HG02798 (cell line): ENCODE measurements around the gene CIITA.
"Not testable (repeated sequence)": the region's sequence is repeated elsewhere in the genome, so short reads cannot be mapped to it uniquely, and the experiment has no call there.

Source experiments
- ATAC-seq: cut with Tn5 transposase; IDR thresholded peaks from one replicate; pipeline ENCODE4 v1.9.1; 2021; ENCODE audit warnings: mild to moderate bottlenecking; ENCODE audit not compliant: unreplicated experiment, poor library complexity

Gene CIITA

GRCh38 chr16:10945065-10945787, 68.2 kb downstream of the CIITA start:
- no peak for ATAC-seq

DNA sequence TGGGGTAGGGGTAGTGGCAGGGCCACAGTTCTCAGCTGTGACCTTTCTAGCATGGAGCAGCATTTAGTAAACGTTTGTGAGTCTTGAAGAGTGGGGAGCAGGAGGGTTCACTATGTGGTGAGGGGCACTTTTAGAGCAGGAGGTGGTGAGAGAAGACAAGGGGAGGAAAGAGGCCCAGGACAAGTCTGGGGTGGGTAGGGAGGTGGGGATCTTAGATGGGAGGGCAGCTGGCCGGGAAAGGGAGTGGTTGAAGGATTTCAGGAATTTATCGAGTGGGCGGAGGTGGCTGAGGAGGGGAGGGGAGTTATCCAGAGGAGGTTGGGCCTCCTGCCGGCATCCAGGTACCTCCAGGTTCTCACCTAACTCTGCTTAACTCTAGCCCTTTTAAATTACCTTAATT, 69.3 kb downstream of the CIITA start:
- ATAC-seq: no peak

- ATAC-seq: no peak
Measured at GRCh38 chr16:10947211-10947787, 70.3 kb downstream of the CIITA start.

- ATAC-seq: peak; percentile 62
Measured at GRCh38 chr16:10949424-10949970, 72.5 kb downstream of the CIITA start.

DNA sequence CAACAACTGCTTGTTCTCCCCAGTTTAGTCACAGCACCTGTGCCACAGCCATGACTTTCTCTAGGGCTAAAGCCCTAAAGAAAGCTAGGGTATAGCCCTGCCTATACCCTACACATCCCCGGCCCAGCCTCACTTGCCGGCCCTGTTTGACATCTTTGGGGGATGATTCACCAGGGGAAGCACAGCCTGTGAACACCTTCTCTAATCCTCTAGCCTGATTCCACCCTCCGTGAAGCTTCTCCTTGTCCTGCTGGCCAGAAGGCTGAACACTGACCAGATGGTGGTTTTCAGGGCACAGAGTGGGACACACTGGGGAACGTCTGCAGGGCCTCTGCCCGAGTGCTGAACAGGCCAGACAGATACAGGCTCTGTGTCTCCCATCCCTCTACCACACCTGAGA, 73.4 kb downstream of the CIITA start:
- ATAC-seq: no peak

DNA sequence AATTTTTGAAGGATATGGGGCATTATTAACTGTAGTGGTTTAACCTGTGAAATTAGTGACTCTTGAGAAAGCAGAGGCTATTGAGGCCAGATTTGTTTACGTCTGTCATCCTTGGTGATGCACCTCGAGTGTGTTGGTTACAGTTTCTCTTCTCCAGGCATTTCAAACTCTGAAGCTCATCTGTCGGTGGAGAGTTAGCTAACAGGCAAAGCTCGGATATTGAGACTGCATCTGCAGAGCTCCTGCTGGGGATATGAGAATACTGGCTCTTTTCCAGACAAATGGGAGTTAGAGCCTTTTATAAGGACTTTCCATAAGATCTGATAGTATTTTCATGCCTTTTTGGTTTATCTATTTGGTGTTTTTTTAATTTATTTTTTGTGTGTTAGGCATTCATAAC, 74.0 kb downstream of the CIITA start:
- ATAC-seq: no peak

GRCh38 chr16:10954903-10955302, 77.9 kb downstream of the CIITA start:
- no peak for ATAC-seq

- no peak for ATAC-seq
Measured at GRCh38 chr16:10957771-10958482, 80.9 kb downstream of the CIITA start.

DNA sequence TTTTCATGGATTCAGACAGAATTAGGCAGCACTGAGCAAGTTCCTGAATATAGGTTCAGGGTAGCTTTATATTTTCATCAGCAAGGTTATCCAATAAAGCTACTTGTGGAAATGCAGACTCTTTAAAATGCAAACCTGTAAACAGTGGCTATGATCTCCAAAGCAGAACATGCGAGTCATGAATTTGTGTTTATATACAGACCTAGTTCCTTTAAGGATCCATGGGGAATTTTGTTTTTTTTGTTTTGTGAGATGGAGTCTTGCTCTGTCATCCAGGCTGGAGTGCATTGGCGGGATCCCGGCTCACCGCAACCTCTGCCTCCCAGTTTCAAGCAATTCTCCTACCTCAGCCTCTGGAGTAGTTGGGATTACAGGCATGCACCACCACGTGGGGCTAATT, 82.2 kb downstream of the CIITA start:
- ATAC-seq: no peak

- no peak for ATAC-seq
Measured at GRCh38 chr16:10961231-10961630, 84.2 kb downstream of the CIITA start.

GRCh38 chr16:10964039-10964890, 87.3 kb downstream of the CIITA start:
- ATAC-seq: peak; percentile 54

- ATAC-seq: peak; percentile 45
Measured at GRCh38 chr16:10964891-10965326, 87.9 kb downstream of the CIITA start.

DNA sequence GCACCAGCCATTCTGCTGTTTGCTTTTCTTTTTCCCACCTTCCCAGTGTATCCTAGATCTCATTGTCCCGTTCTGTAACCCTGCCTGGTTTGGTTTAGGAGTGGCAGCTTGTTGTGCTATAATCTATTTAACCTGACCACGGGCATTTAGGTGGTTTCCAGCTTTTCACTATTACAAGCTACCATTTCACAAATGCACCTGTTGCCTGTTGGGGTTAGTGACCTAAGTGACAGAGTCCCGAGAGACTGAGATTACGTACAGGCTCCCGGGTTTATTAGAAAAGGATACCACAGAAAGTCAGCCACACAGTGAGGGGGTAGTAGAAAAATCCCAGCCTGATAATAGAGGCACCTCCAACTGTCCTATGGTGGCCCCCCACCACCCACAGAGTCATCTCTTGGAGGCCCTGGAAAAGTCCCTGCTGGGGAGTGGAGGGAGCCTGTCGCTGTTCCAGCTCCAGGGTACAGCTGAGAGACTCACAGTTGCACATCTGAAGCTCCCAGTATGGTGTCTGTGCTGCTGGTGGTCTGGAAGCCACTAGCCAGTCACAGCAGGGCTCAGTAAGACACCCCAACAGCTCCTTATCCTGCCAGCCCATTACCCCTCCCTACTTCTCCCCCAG, 88.5 kb downstream of the CIITA start:
- ATAC-seq: peak; percentile 66

DNA sequence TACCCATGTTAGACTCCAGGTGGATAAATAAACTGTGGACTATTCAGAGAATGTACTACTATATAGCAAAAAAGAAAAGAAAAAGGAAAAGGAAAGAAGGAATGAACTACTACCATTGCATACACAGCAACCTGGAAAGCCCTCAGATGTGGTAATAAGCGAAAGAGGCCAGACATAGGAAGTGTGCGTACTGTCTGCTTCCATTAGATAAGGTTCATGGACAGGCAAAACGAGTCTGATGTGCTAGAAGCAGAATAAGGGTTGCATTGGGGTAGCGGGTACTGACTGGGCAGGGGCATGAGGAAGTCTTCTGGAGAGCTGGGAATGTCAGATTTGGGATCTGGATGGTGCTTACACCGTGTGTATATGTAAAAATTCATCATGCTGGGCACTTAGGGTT, 89.1 kb downstream of the CIITA start:
- ATAC-seq: no peak

DNA sequence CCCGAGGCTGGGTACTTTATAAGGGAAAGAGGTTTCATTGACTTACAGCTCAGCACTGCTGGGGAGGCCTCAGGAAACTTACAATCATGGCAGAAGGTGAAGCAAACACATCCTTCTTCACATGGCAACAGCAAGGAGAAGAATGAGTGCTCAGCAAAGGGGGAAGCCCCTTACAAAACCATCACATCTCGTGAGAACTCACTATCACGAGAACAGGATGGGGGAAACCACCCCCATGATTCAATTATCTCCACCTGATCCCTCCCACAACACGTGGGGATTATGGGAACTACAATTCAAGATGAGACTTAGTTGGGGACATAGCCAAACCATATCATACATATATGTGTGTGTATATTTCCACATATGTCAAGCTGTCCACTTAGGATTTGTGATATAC, 89.6 kb downstream of the CIITA start:
- ATAC-seq: not testable (repeated sequence)

- ATAC-seq: no peak
Measured at GRCh38 chr16:10967986-10968385, 91.0 kb downstream of the CIITA start.

GRCh38 chr16:10968498-10968897, 91.5 kb downstream of the CIITA start:
- ATAC-seq: no peak

GRCh38 chr16:10969615-10970014, 92.6 kb downstream of the CIITA start:
- no peak for ATAC-seq

GRCh38 chr16:10970065-10970464, 93.1 kb downstream of the CIITA start:
- no peak for ATAC-seq

GRCh38 chr16:10971560-10971961, 94.6 kb downstream of the CIITA start:
- ATAC-seq: no peak
